ENCODE data around the gene OR56A5. TPM values are rescaled to one million over a fixed set of nuclear protein-coding genes. Genes with fewer than 3 reads are reported as not detected.
"Not testable (repeated sequence)": the region's sequence is repeated elsewhere in the genome, so short reads cannot be mapped to it uniquely, and the experiment has no call there.

OR56A5 gene
- total RNA-seq, 1 donor from 2014 or later: not detected

GRCh38 chr11:5986885-5987284, 18.6 kb upstream of the OR56A5 start, which contains the start of gene OR52L1:
Gene OR52L1 (minus strand): TSS chr11:5986985. CDS start chr11:5986930, 55 bp downstream.
- Histone ChIP-seq H3K4me1 (no peaks in the 10 kb centered on the region), H3K4me3 (no peak within 1 kb of the TSS), H3K36me3 (no peaks in the 10 kb centered on the region), H3K9me3 (no peaks in the 10 kb centered on the region), H3K27ac (no peak within 1 kb of the TSS), H3K27me3 (ENCODE audit: low read depth) (no peaks in the 10 kb centered on the region)
- intact Hi-C loops (cut with DNase I): no loop called here
- DNase-seq (no peak), ATAC-seq (no peak)
- no peak for TF ChIP-seq CTCF (IDR thresholded peaks at IDR 0.05)

- Histone ChIP-seq H3K4me3 (no peak overlapping the region), H3K4me1 (no peaks in the 10 kb centered on the region), H3K27ac (no peak overlapping the region), H3K36me3 (no peaks in the 10 kb centered on the region), H3K27me3 (ENCODE audit: low read depth) (no peaks in the 10 kb centered on the region), H3K9me3 (peaks cover 8% of the 10 kb centered on the region)
- intact Hi-C loops (cut with DNase I): no loop called here
- no peak for DNase-seq
- TF ChIP-seq CTCF (IDR thresholded peaks at IDR 0.05): no peak
- ATAC-seq: no peak
These were observed 15.1 kb upstream of the OR56A5 start for GRCh38 chr11:5983443-5983842.

GRCh38 chr11:5973530-5973929, 5.2 kb upstream of the OR56A5 start:
- intact Hi-C loops (cut with DNase I): no loop called here
- ATAC-seq (no peak), DNase-seq (no peak)
- TF ChIP-seq CTCF (IDR thresholded peaks at IDR 0.05): no peak
- no peaks in the 10 kb centered on the region for H3K27me3 ChIP-seq (ENCODE audit: low read depth)
- no peaks in the 10 kb centered on the region for H3K36me3 ChIP-seq
- no peak overlapping the region for H3K4me3 ChIP-seq
- no peaks in the 10 kb centered on the region for H3K9me3 ChIP-seq
- no peaks in the 10 kb centered on the region for H3K4me1 ChIP-seq
- no peak overlapping the region for H3K27ac ChIP-seq

GRCh38 chr11:5967708-5968107, 586 bp downstream of the OR56A5 start:
- Histone ChIP-seq H3K27me3 (ENCODE audit: low read depth) (no peaks in the 10 kb centered on the region), H3K9me3 (peaks cover 5% of the 10 kb centered on the region), H3K4me1 (no peaks in the 10 kb centered on the region), H3K27ac (no peak overlapping the region), H3K4me3 (no peak overlapping the region), H3K36me3 (no peaks in the 10 kb centered on the region)
- no peak for DNase-seq
- ATAC-seq: no peak
- intact Hi-C loops (cut with DNase I): no loop called here
- no peak for TF ChIP-seq CTCF (IDR thresholded peaks at IDR 0.05)

- H3K36me3 ChIP-seq: no peaks in the 10 kb centered on the region
- ATAC-seq (no peak), DNase-seq (no peak)
- no peak overlapping the region for H3K4me3 ChIP-seq
- TF ChIP-seq CTCF (IDR thresholded peaks at IDR 0.05): no peak
- intact Hi-C loops (cut with DNase I): no loop called here
- no peak overlapping the region for H3K27ac ChIP-seq
- peaks cover 5% of the 10 kb centered on the region for H3K9me3 ChIP-seq
- H3K27me3 ChIP-seq (ENCODE audit: low read depth): no peaks in the 10 kb centered on the region
- no peaks in the 10 kb centered on the region for H3K4me1 ChIP-seq
These were observed 1.3 kb downstream of the OR56A5 start for GRCh38 chr11:5966958-5967357.

- intact Hi-C loops (cut with DNase I): not testable (repeated sequence)
These were observed 7.5 kb downstream of the OR56A5 start for GRCh38 chr11:5960704-5961320.

More at GRCh38 chr11:5960704-5961320, 7.5 kb downstream of the OR56A5 start:
- H3K9me3 ChIP-seq; H3K27ac ChIP-seq; H3K27me3 ChIP-seq (ENCODE audit: low read depth); DNase-seq; H3K4me1 ChIP-seq; ATAC-seq; H3K4me3 ChIP-seq; H3K36me3 ChIP-seq: not testable (repeated sequence)

All from lower lobe of right lung (tissue), 2 donors.